MM.1S (cell line): ENCODE measurements around the gene KLHDC10.

Source experiments
- DNase-seq: peaks from one replicate; pipeline ENCODE4 v3.0.0-alpha.2; 2015
- H2AFZ ChIP-seq: fragments of 300-600 bp; sonication (generic); 2 replicates; pipeline ENCODE4 v1.6.0; 2016; ENCODE audit warnings: antibody characterized with exemption, low read length
- H3F3A ChIP-seq: fragments of 300-600 bp; sonication (generic); 2 replicates; pipeline ENCODE4 v1.6.1; 2016; ENCODE audit warnings: mild to moderate bottlenecking, antibody characterized with exemption, low read length, moderate library complexity, mixed read lengths; ENCODE audit not compliant: insufficient read depth
- H3K27ac ChIP-seq: fragments of 300-600 bp; sonication (generic); 2 replicates; pipeline ENCODE4 v1.5.1; 2016; ENCODE audit warnings: mild to moderate bottlenecking, low read length
- H3K27me3 ChIP-seq: fragments of 300-600 bp; sonication (generic); replicated peaks from 2 replicates; pipeline ENCODE4 v1.6.0; 2016; ENCODE audit warnings: low read length; ENCODE audit not compliant: insufficient read depth
- H3K36me3 ChIP-seq: fragments of 300-600 bp; sonication (generic); replicated peaks from 2 replicates; pipeline ENCODE4 v1.6.1; 2016; ENCODE audit warnings: mild to moderate bottlenecking, low read length, mixed read lengths; ENCODE audit not compliant: insufficient read depth
- H3K4me1 ChIP-seq: fragments of 300-600 bp; sonication (generic); 2 replicates; pipeline ENCODE4 v1.6.1; 2016; ENCODE audit warnings: low read length, mixed read lengths
- H3K4me2 ChIP-seq: fragments of 300-600 bp; sonication (generic); 2 replicates; pipeline ENCODE4 v1.6.0; 2016; ENCODE audit warnings: low read depth, low read length
- H3K4me3 ChIP-seq: fragments of 300-600 bp; sonication (generic); 2 replicates; pipeline ENCODE4 v1.5.1; 2016; ENCODE audit warnings: low read length, mixed read lengths
- H3K79me2 ChIP-seq: fragments of 300-600 bp; sonication (generic); 2 replicates; pipeline ENCODE4 v1.6.1; 2016; ENCODE audit warnings: mixed run types, low read length, mixed read lengths
- H3K9ac ChIP-seq: fragments of 300-600 bp; sonication (generic); 2 replicates; pipeline ENCODE4 v1.6.1; 2016; ENCODE audit warnings: low read length, mixed read lengths
- H3K9me2 ChIP-seq: fragments of 300-600 bp; sonication (generic); replicated peaks from 2 replicates; pipeline ENCODE4 v1.6.1; 2016; ENCODE audit warnings: mild to moderate bottlenecking, low read length, mixed read lengths; ENCODE audit not compliant: insufficient read depth
- H3K9me3 ChIP-seq: fragments of 300-600 bp; sonication (generic); replicated peaks from 2 replicates; pipeline ENCODE4 v1.6.1; 2016; ENCODE audit warnings: mild to moderate bottlenecking, low read length, mixed read lengths; ENCODE audit not compliant: insufficient read depth
- H4K20me1 ChIP-seq: fragments of 300-600 bp; sonication (generic); 2 replicates; pipeline ENCODE4 v1.6.1; 2016; ENCODE audit warnings: mild to moderate bottlenecking, low read length, moderate library complexity, mixed read lengths; ENCODE audit not compliant: insufficient read depth
- EZH2 ChIP-seq: fragments of 300-600 bp; sonication (generic); optimal IDR thresholded peaks from 2 replicates; pipeline ENCODE3; 2017; ENCODE audit warnings: low read depth, mild to moderate bottlenecking, antibody characterized with exemption, low read length, mixed read lengths
- EZH2phosphoT487 ChIP-seq: fragments of 300-600 bp; sonication (generic); IDR thresholded peaks from 2 replicates; pipeline ENCODE4 v1.6.1; 2018; ENCODE audit warnings: antibody characterized with exemption, low read length
- TF ChIP-seq, protein P1 (sequence below): fragments of 300-600 bp; sonication (generic); IDR thresholded peaks from 2 replicates; pipeline ENCODE4 v1.5.1; 2016; ENCODE audit warnings: antibody characterized with exemption, low read length, mixed read lengths

The KLHDC10 gene

DNA sequence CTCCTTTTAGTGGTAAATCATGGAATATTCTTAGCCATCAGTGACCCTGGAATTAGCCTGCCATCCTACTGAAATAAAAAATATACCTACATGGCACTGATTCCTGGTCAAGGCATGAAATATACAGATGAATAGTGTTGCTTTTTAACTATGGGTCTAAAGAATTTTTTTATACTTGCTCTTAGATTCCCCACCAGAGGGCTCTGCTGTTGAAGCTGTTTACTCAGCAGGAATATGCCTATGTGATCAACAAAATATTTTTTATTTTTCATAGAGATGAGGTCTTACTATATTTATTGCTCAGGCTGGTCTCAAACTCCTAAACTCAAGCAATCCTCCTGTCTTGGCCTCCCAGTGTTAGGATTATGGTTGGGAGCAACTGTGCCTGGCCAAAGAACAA, 32.6 kb upstream of the KLHDC10 start:
- H3F3A ChIP-seq, result peaks cover 17% of the 10 kb centered on the region
- H3K4me2 ChIP-seq, result no peak overlapping the region
- DNase-seq, result no peak
- no peaks in the 10 kb centered on the region for H3K9me3 ChIP-seq
- H3K79me2 ChIP-seq, result no peaks in the 10 kb centered on the region
- no peaks in the 10 kb centered on the region for H3K9me2 ChIP-seq
- no peaks in the 10 kb centered on the region for H3K36me3 ChIP-seq
- TF ChIP-seq, protein P1, sequence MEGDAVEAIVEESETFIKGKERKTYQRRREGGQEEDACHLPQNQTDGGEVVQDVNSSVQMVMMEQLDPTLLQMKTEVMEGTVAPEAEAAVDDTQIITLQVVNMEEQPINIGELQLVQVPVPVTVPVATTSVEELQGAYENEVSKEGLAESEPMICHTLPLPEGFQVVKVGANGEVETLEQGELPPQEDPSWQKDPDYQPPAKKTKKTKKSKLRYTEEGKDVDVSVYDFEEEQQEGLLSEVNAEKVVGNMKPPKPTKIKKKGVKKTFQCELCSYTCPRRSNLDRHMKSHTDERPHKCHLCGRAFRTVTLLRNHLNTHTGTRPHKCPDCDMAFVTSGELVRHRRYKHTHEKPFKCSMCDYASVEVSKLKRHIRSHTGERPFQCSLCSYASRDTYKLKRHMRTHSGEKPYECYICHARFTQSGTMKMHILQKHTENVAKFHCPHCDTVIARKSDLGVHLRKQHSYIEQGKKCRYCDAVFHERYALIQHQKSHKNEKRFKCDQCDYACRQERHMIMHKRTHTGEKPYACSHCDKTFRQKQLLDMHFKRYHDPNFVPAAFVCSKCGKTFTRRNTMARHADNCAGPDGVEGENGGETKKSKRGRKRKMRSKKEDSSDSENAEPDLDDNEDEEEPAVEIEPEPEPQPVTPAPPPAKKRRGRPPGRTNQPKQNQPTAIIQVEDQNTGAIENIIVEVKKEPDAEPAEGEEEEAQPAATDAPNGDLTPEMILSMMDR, result peak; percentile 41
- TF ChIP-seq EZH2phosphoT487, result no peak
- no peak overlapping the region for H3K27ac ChIP-seq
- no peaks in the 10 kb centered on the region for H4K20me1 ChIP-seq
- H3K4me1 ChIP-seq, result peaks cover 14% of the 10 kb centered on the region
- H2AFZ ChIP-seq, result no peak overlapping the region
- H3K27me3 ChIP-seq, result no peaks in the 10 kb centered on the region
- H3K9ac ChIP-seq, result no peak overlapping the region
- H3K4me3 ChIP-seq, result no peak overlapping the region

DNA sequence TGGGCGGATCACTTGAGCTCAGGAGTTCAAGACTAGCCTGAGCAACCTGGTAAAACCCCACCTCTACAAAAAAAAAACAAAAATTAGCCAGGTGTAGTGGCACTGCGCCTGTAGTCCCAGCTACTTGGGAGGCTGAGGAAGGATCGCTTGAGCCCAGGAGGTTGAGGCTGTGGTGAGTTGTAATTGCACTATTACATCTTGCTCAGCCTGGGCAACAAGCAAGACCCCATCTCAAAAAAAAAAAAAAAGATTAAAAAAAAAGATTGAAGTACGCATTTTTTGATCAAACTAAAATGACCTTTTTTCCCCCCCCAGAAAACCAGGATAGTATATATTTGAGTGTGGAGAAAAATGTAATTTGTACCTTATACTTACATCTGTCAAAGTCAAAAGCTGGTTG, 29.8 kb upstream of the KLHDC10 start:
- Histone ChIP-seq H3K4me3 (no peak overlapping the region), H3K79me2 (no peaks in the 10 kb centered on the region), H3K4me2 (no peak overlapping the region), H3F3A (peaks cover 6% of the 10 kb centered on the region), H3K9me3 (no peaks in the 10 kb centered on the region), H4K20me1 (no peaks in the 10 kb centered on the region), H3K36me3 (no peaks in the 10 kb centered on the region), H3K9me2 (no peaks in the 10 kb centered on the region), H2AFZ (no peak overlapping the region), H3K9ac (no peak overlapping the region), H3K27ac (no peak overlapping the region), H3K4me1 (peaks cover 6% of the 10 kb centered on the region), H3K27me3 (no peaks in the 10 kb centered on the region)
- TF ChIP-seq, protein P1, result no peak
- TF ChIP-seq EZH2phosphoT487 (no peak), EZH2 (no peak)
- DNase-seq, result no peak

DNA sequence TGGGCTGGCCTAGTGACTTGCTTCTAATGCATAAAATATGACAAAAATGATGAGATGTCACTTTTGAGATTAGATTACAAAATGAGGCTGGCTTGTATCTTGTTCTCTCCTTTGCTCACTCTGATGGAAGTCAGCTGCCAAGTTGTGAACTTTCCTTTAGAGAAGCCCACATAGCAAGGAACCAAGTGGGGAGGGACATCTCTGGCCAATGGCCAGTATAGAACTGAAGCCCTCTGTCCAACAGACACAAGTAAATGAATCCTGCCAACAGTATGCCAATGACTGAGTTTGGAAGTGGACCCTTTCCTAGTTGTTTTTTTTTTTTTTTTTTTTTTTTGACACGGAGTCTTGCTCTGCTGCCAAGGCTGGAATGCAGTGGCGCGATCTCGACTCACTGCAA, 22.5 kb upstream of the KLHDC10 start:
- DNase-seq, result no peak
- no peak overlapping the region for H3K4me2 ChIP-seq
- no peaks in the 10 kb centered on the region for H3K9me2 ChIP-seq
- no peaks in the 10 kb centered on the region for H4K20me1 ChIP-seq
- H3K9ac ChIP-seq, result no peak overlapping the region
- TF ChIP-seq EZH2 (no peak), EZH2phosphoT487 (no peak)
- TF ChIP-seq, protein P1, result no peak
- H3K79me2 ChIP-seq, result peaks cover 23% of the 10 kb centered on the region
- no peak overlapping the region for H3K4me3 ChIP-seq
- H3K27me3 ChIP-seq, result no peaks in the 10 kb centered on the region
- 0 out of 2 replicates have a peak, but pooled peaks cover 3% of the 10 kb centered on the region for H3K4me1 ChIP-seq
- no peaks in the 10 kb centered on the region for H3K9me3 ChIP-seq
- H3K27ac ChIP-seq, result no peak overlapping the region
- H3F3A ChIP-seq, result no peaks in the 10 kb centered on the region
- H3K36me3 ChIP-seq, result no peaks in the 10 kb centered on the region
- no peak overlapping the region for H2AFZ ChIP-seq
